ENCODE measurements around the gene P2RX6. TPM values are rescaled to one million over a fixed set of nuclear protein-coding genes. Genes with fewer than 3 reads are reported as not detected.

The P2RX6 gene
- total and polyA plus RNA-seq, 2 of the 4 experiments (the other 2 are of a cell fraction): 0.90 to 1.6 TPM

DNA sequence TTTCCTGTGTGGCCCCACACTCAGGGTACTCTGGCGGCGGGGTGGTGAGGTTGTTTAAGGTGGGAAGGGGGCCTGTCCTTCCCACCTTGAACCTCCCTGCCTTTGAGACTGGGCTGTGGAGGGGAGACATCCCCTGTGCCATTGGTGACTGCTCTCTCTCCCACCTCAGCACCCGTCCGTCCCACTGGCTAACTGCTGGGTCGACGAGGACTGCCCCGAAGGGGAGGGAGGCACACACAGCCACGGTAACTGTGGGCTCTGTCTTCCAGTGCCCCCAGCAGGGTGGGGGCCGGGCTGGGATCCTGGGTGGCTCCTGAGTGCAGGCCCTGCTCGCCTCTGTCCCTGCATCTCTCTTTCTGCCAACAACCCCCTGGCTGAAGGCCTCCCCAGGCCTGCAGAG, 7.5 kb downstream of the P2RX6 start:
- Histone ChIP-seq H2BK15ac (ENCODE audit: low read depth, low read length) (no peak overlapping the region), H2BK120ac (ENCODE audit: low read depth, low read length) (no peak overlapping the region), H2AFZ (replicated peaks; ENCODE audit: low read length, poor library complexity) (peak overlapping the region; percentile 43), H3K4ac (ENCODE audit: low read depth, low read length) (no peak overlapping the region), H3K79me1 (ENCODE audit: low read depth in 1 of 2, low read length in 2 of 2) (no peaks in the 10 kb centered on the region), H3K56ac (ENCODE audit: extremely low read depth, insufficient read depth, low read length) (no peak overlapping the region), H3K18ac (ENCODE audit: low read depth, low read length) (no peak overlapping the region), H3K27me3 (ENCODE audit: control insufficient read depth, insufficient read depth, low read length) (peaks cover 7% of the 10 kb centered on the region), H4K5ac (ENCODE audit: low read depth, low read length) (no peak overlapping the region), H2BK5ac (ENCODE audit: low read depth, low read length, poor library complexity, severe bottlenecking) (no peak overlapping the region), H3K14ac (replicated peaks; ENCODE audit: low read depth, low read length) (no peak overlapping the region), H4K8ac (ENCODE audit: low read depth in 2 of 2, low read length in 2 of 2) (no peak overlapping the region), H3K9me1 (ENCODE audit: insufficient read depth, low read length) (no peaks in the 10 kb centered on the region), H3K9me3 (ENCODE audit: control insufficient read depth, insufficient read depth, low read length) (no peaks in the 10 kb centered on the region), H2BK20ac (ENCODE audit: low read depth, low read length) (no peak overlapping the region), H3K4me3 (ENCODE audit: insufficient read depth, low read depth, low read length) (no peak overlapping the region), H4K20me1 (ENCODE audit: insufficient read depth, low read length) (no peaks in the 10 kb centered on the region), H3K27ac (ENCODE audit: insufficient read depth, low read length) (no peak overlapping the region), H3K23ac (ENCODE audit: low read depth, low read length) (no peak overlapping the region), H3K4me2 (ENCODE audit: low read depth, low read length) (no peak overlapping the region), H3K36me3 (ENCODE audit: control insufficient read depth, insufficient read depth, low read length) (no peaks in the 10 kb centered on the region), H2AK9ac (replicated peaks; ENCODE audit: low read depth, low read length, poor library complexity) (no peak overlapping the region), H3K9ac (ENCODE audit: low read depth, low read length) (no peak overlapping the region), H4K91ac (ENCODE audit: insufficient read depth, low read depth, low read length) (no peak overlapping the region), H2AK5ac (ENCODE audit: low read depth, low read length) (no peak overlapping the region), H3K4me1 (ENCODE audit: control insufficient read depth, insufficient read depth, low read length) (peaks cover under 1% of the 10 kb centered on the region; the same call in 1 of the 2 replicates)
- ChIA-PET POLR2A (ENCODE audit: unreplicated experiment) (no interaction called here), CTCF (no interaction called here)
- BruUV-seq (replicated peaks): no TSS peak
- ATAC-seq (ENCODE audit: low read depth) (no peak), DNase-seq (no peak)
- TF ChIP-seq ELK1 (IDR thresholded peaks at IDR 0.05; ENCODE audit: borderline replicate concordance, low read depth, low read length) (no peak), FOS (IDR thresholded peaks at IDR 0.05; ENCODE audit: low read depth, low read length) (no peak), MAFK (IDR thresholded peaks at IDR 0.05; ENCODE audit: low read depth, low read length) (no peak), MAZ (IDR thresholded peaks at IDR 0.05; ENCODE audit: borderline replicate concordance, low read depth, low read length) (no peak), POLR2A (IDR thresholded peaks at IDR 0.05; ENCODE audit: low read depth, low read length) (no peak), NFE2L2 (IDR thresholded peaks at IDR 0.05; ENCODE audit: low read depth, low read length) (no peak), RAD21 (IDR thresholded peaks at IDR 0.05; ENCODE audit: low read length) (no peak)
- in situ Hi-C loops (cut with MboI; ENCODE audit: low sequenced_read_pairs): no loop called here
- intact Hi-C loops (cut with micrococcal nuclease): no loop called here
- 60% methylated on average over 1 of the region's 10 CpGs; no CpG with 5 or more reads in 1 of the 2 experiments for WGBS, 2 experiments (ENCODE audit: extremely low coverage in 2 of 2, insufficient read length in 1 of 2)
- dilution Hi-C loops (cut with HindIII; ENCODE audit: low sequenced_read_pairs, unreplicated experiment): no loop called here
